ENCODE measurements around the gene TRAF1. TPM values are rescaled to one million over a fixed set of nuclear protein-coding genes. Genes with fewer than 3 reads are reported as not detected.

The TRAF1 gene
- total RNA-seq, 4 donors from 2014 or later = 2.6 to 4.9 (median 4.7) TPM

GRCh38 chr9:120951960-120952618, 25.5 kb upstream of the TRAF1 start:
- TF ChIP-seq POLR2A (IDR thresholded peaks at IDR 0.05) (no peak), CTCF (IDR thresholded peaks at IDR 0.05) (no peak)
- no peak for DNase-seq (ENCODE audit: low spot score in 2 of 2)
- intact Hi-C loops (cut with DNase I; ENCODE audit: low total_unique reads) = no loop called here
- H3K4me3 ChIP-seq (ENCODE audit: low read depth, poor library complexity, severe bottlenecking) = no peak overlapping the region
- WGBS, 2 donors = 93 to 94% methylated on average over 9 of the region's 9 CpGs

- intact Hi-C loops (cut with DNase I; ENCODE audit: low total_unique reads) = no loop called here
- WGBS, 2 donors = 77 to 84% methylated on average over 8 of the region's 8 CpGs
- no peak for DNase-seq (ENCODE audit: low spot score in 2 of 2)
- H3K4me3 ChIP-seq (ENCODE audit: low read depth, poor library complexity, severe bottlenecking) = no peak overlapping the region
- TF ChIP-seq POLR2A (IDR thresholded peaks at IDR 0.05) = no peak
- no peak for TF ChIP-seq CTCF (IDR thresholded peaks at IDR 0.05)
These were observed 24.1 kb upstream of the TRAF1 start for GRCh38 chr9:120950421-120951388.

- no peak overlapping the region for H3K4me3 ChIP-seq (ENCODE audit: low read depth, poor library complexity, severe bottlenecking)
- WGBS, 2 donors = 83 to 91% methylated on average over 2 of the region's 2 CpGs
- no peak for DNase-seq (ENCODE audit: low spot score in 2 of 2)
- TF ChIP-seq POLR2A (IDR thresholded peaks at IDR 0.05) (no peak), CTCF (IDR thresholded peaks at IDR 0.05) (no peak)
- intact Hi-C loops (cut with DNase I; ENCODE audit: low total_unique reads) = loop anchor here (10.0 kb wide), 2 partner anchors 184 to 334 kb away; no protein-coding TSS in a partner anchor
These were observed 22.7 kb upstream of the TRAF1 start for GRCh38 chr9:120949290-120949689.

- TF ChIP-seq POLR2A (IDR thresholded peaks at IDR 0.05) (no peak), CTCF (IDR thresholded peaks at IDR 0.05) (no peak)
- intact Hi-C loops (cut with DNase I; ENCODE audit: low total_unique reads) = loop anchor here (10.0 kb wide), 2 partner anchors 184 to 334 kb away; no protein-coding TSS in a partner anchor
- 91 to 97% methylated on average over 1 of the region's 1 CpG for WGBS, 2 donors
- no peak overlapping the region for H3K4me3 ChIP-seq (ENCODE audit: low read depth, poor library complexity, severe bottlenecking)
- DNase-seq (ENCODE audit: low spot score in 2 of 2) = no peak
These were observed 22.2 kb upstream of the TRAF1 start for GRCh38 chr9:120948824-120949223.

GRCh38 chr9:120947222-120947621, 20.6 kb upstream of the TRAF1 start:
- TF ChIP-seq CTCF (IDR thresholded peaks at IDR 0.05) (no peak), POLR2A (IDR thresholded peaks at IDR 0.05) (no peak)
- H3K4me3 ChIP-seq (ENCODE audit: low read depth, poor library complexity, severe bottlenecking) = no peak overlapping the region
- WGBS, 2 donors = 97 to 100% methylated on average over 2 of the region's 2 CpGs
- no peak for DNase-seq (ENCODE audit: low spot score in 2 of 2)
- intact Hi-C loops (cut with DNase I; ENCODE audit: low total_unique reads) = loop anchor here (10.0 kb wide), 2 partner anchors 182 to 332 kb away; no protein-coding TSS in a partner anchor
